ENCODE data around the gene NHLRC2. TPM values are rescaled to one million over a fixed set of nuclear protein-coding genes. Genes with fewer than 3 reads are reported as not detected.

The NHLRC2 gene
- total and polyA plus RNA-seq, 10 donors: 3.4 to 71.1 (median 47.1) TPM

DNA sequence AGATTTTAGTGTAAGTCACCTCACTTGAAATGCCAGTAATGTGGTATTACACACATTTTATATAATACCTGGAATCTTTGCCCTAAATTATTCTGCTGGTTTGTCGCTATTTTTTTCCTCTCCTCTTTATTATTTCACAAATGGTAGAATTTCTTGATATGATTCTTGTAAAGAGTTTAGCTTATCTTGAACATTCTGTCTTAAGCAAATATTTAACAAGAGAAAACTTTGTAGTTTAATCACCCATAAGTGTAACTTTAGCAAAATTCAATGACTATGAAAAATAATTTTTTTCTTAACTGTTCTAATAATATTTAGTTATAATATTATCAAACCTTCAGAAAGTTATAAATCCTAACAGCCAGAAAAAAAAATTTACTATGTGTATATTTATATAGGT lies 56.7 kb downstream of the NHLRC2 start:
- Histone ChIP-seq H3K4me1 (no peaks in the 10 kb centered on the region), H3K36me3 (peaks cover 0 to 78% (median 31%) of the 10 kb centered on the region in 6 donors), H3K27ac (no peak overlapping the region), H3K4me3 (no peak overlapping the region), H3K9me3 (no peaks in the 10 kb centered on the region), H3K27me3 (replicated peaks in 1 of 7) (no peaks in the 10 kb centered on the region)
- 98 to 100% (median 100%) methylated on average over 1 of the region's 1 CpG for WGBS, 5 donors
- TF ChIP-seq POLR2AphosphoS5 (IDR thresholded peaks at IDR 0.05) (no peak), POLR2A (IDR thresholded peaks at IDR 0.05) (no peak)
- TF ChIP-seq, protein P1, sequence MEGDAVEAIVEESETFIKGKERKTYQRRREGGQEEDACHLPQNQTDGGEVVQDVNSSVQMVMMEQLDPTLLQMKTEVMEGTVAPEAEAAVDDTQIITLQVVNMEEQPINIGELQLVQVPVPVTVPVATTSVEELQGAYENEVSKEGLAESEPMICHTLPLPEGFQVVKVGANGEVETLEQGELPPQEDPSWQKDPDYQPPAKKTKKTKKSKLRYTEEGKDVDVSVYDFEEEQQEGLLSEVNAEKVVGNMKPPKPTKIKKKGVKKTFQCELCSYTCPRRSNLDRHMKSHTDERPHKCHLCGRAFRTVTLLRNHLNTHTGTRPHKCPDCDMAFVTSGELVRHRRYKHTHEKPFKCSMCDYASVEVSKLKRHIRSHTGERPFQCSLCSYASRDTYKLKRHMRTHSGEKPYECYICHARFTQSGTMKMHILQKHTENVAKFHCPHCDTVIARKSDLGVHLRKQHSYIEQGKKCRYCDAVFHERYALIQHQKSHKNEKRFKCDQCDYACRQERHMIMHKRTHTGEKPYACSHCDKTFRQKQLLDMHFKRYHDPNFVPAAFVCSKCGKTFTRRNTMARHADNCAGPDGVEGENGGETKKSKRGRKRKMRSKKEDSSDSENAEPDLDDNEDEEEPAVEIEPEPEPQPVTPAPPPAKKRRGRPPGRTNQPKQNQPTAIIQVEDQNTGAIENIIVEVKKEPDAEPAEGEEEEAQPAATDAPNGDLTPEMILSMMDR (IDR thresholded peaks at IDR 0.05 in 8 of 11, conservative IDR thresholded peaks at IDR 0.05 in 3 of 11): no peak
- DNase-seq: no peak
- intact Hi-C loops (cut with DNase I; ENCODE audit: low total_unique reads): no loop called here

DNA sequence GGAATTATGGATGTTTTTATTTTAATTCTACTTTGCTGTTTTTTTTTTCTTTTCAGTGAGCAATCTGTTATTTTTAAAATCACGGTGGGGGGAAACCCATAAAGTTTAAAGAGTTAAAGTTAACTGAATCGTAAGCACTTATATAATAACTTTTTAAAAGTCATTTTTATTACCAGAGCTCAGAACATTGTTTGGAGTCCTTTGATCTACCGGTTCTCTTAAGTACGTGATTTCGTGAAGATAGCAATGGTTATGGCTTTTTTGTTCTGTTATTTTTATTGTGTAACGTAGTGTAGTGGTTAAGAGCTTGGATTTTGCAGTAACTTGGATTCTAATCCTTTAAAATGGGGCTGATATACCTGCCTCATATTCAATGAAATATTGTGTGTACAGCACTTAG lies 57.4 kb downstream of the NHLRC2 start:
- Histone ChIP-seq H3K27me3 (replicated peaks in 1 of 7) (no peaks in the 10 kb centered on the region), H3K27ac (no peak overlapping the region), H3K9me3 (no peaks in the 10 kb centered on the region), H3K4me3 (no peak overlapping the region), H3K4me1 (no peaks in the 10 kb centered on the region), H3K36me3 (peaks cover 0 to 71% (median 27%) of the 10 kb centered on the region in 6 donors)
- intact Hi-C loops (cut with DNase I; ENCODE audit: low total_unique reads): no loop called here
- TF ChIP-seq, protein P1 (IDR thresholded peaks at IDR 0.05 in 8 of 11, conservative IDR thresholded peaks at IDR 0.05 in 3 of 11): no peak
- no peak for TF ChIP-seq POLR2A (IDR thresholded peaks at IDR 0.05)
- no peak for TF ChIP-seq POLR2AphosphoS5 (IDR thresholded peaks at IDR 0.05)
- no peak for DNase-seq
- 94 to 99% (median 96%) methylated on average over 6 of the region's 6 CpGs for WGBS, 5 donors

DNA sequence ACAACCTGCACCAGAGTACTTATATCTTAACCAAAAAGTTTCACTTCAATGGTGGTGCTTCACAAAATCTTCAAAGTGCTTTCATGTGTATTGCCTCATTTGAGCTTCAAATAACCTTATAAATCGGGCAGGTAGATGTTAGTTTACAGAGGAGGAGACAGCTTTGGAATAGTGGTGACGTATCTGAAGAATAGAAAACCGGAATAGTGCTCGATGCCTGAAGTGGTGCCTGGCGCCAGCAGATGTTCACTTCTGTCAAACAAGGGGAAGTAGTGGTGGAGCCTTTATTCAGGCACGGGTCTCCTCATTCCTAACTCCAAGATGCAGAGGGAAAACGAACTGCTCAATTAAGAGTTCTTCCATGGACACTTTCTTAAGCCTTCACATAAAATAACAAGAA lies 58.1 kb downstream of the NHLRC2 start:
- Histone ChIP-seq H3K36me3 (peaks cover 0 to 66% (median 21%) of the 10 kb centered on the region in 6 donors), H3K27me3 (replicated peaks in 1 of 7) (no peaks in the 10 kb centered on the region), H3K9me3 (no peaks in the 10 kb centered on the region), H3K4me1 (no peaks in the 10 kb centered on the region), H3K4me3 (no peak overlapping the region), H3K27ac (no peak overlapping the region)
- no peak for DNase-seq
- TF ChIP-seq, protein P1 (IDR thresholded peaks at IDR 0.05 in 8 of 11, conservative IDR thresholded peaks at IDR 0.05 in 3 of 11): no peak
- TF ChIP-seq POLR2AphosphoS5 (IDR thresholded peaks at IDR 0.05): no peak
- TF ChIP-seq POLR2A (IDR thresholded peaks at IDR 0.05): no peak
- WGBS, 5 donors: 92 to 95% (median 94%) methylated on average over 7 of the region's 7 CpGs
- intact Hi-C loops (cut with DNase I; ENCODE audit: low total_unique reads): no loop called here

DNA sequence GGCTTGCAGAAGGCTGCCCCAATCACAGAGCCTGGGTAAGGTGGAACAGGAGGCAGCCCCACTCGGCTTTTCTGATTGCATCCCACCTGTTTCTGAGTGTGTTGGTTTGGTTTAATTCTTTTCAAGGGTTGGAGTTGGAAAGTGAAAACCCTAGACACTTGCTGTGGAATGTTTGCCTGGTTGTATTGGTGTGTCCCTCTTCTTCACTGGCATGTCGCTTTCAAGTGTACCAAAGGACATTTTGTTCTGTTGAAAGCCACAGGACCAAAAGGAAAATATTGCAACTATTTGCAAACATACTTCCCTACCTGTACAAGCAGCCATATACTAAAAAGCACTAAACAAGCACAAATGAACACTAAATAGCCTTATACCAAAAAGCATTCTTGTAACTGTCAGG lies 60.5 kb downstream of the NHLRC2 start:
- H3K36me3 ChIP-seq: peaks cover 0 to 51% (median 5%) of the 10 kb centered on the region in 6 donors
- H3K4me1 ChIP-seq: no peaks in the 10 kb centered on the region
- 84 to 92% (median 85%) methylated on average over 2 of the region's 2 CpGs for WGBS, 5 donors
- no peaks in the 10 kb centered on the region for H3K27me3 ChIP-seq (replicated peaks in 1 of 7)
- no peak overlapping the region for H3K4me3 ChIP-seq
- H3K27ac ChIP-seq: no peak overlapping the region
- no peak for DNase-seq
- H3K9me3 ChIP-seq: no peaks in the 10 kb centered on the region
- intact Hi-C loops (cut with DNase I; ENCODE audit: low total_unique reads): no loop called here
- TF ChIP-seq, protein P1 (IDR thresholded peaks at IDR 0.05 in 8 of 11, conservative IDR thresholded peaks at IDR 0.05 in 3 of 11): no peak
- no peak for TF ChIP-seq POLR2A (IDR thresholded peaks at IDR 0.05)
